Measurements from ENCODE around the gene EPGN. TPM values are rescaled to one million over a fixed set of nuclear protein-coding genes. Genes with fewer than 3 reads are reported as not detected.
A peak's percentile ranks its signal among the peaks of the same experiment; 100 is the strongest.

Gene EPGN
- total and polyA plus RNA-seq, 4 donors: 2.9 to 14.2 (median 7.8) TPM; not detected in 1

- no CpG with 5 or more reads among the region's 2 CpGs for WGBS (ENCODE audit: insufficient coverage)
- no peaks in the 10 kb centered on the region for H3K4me1 ChIP-seq (ENCODE audit: control insufficient read depth, insufficient read depth, low read length)
- DNase-seq (ENCODE audit: low read depth in 4 of 6, low spot score in 6 of 6): no peak
- H3K36me3 ChIP-seq (ENCODE audit: control insufficient read depth, insufficient read depth, low read length): no peaks in the 10 kb centered on the region
- no peaks in the 10 kb centered on the region for H3K27me3 ChIP-seq (ENCODE audit: control insufficient read depth, insufficient read depth, low read length)
- no peaks in the 10 kb centered on the region for H3K9me3 ChIP-seq (ENCODE audit: control insufficient read depth, insufficient read depth, low read length)
- no peak overlapping the region for H3K4me3 ChIP-seq (ENCODE audit: low read depth, low read length)
- no peak overlapping the region for H3K27ac ChIP-seq (ENCODE audit: low read depth, low read length)
Measured at GRCh38 chr4:74318276-74318675, 10.0 kb downstream of the EPGN start.

GRCh38 chr4:74319470-74319869 is 11.2 kb downstream of the EPGN start:
- Histone ChIP-seq H3K4me3 (ENCODE audit: low read depth, low read length) (no peak overlapping the region), H3K27me3 (ENCODE audit: control insufficient read depth, insufficient read depth, low read length) (no peaks in the 10 kb centered on the region), H3K36me3 (ENCODE audit: control insufficient read depth, insufficient read depth, low read length) (no peaks in the 10 kb centered on the region), H3K4me1 (ENCODE audit: control insufficient read depth, insufficient read depth, low read length) (no peaks in the 10 kb centered on the region), H3K9me3 (ENCODE audit: control insufficient read depth, insufficient read depth, low read length) (no peaks in the 10 kb centered on the region), H3K27ac (ENCODE audit: low read depth, low read length) (no peak overlapping the region)
- 100% methylated on average over 3 of the region's 6 CpGs for WGBS (ENCODE audit: insufficient coverage)
- DNase-seq (ENCODE audit: low read depth in 4 of 6, low spot score in 6 of 6): no peak

GRCh38 chr4:74320559-74321118 is 12.4 kb downstream of the EPGN start:
- Histone ChIP-seq H3K27ac (ENCODE audit: low read depth, low read length) (no peak overlapping the region), H3K27me3 (ENCODE audit: control insufficient read depth, insufficient read depth, low read length) (no peaks in the 10 kb centered on the region), H3K9me3 (ENCODE audit: control insufficient read depth, insufficient read depth, low read length) (no peaks in the 10 kb centered on the region), H3K4me1 (ENCODE audit: control insufficient read depth, insufficient read depth, low read length) (no peaks in the 10 kb centered on the region), H3K36me3 (ENCODE audit: control insufficient read depth, insufficient read depth, low read length) (no peaks in the 10 kb centered on the region), H3K4me3 (ENCODE audit: low read depth, low read length) (no peak overlapping the region)
- peak in 2 of 6 donors; percentile 61 to 76 for DNase-seq (ENCODE audit: low read depth in 4 of 6, low spot score in 6 of 6)
- 38% methylated on average over 3 of the region's 4 CpGs for WGBS (ENCODE audit: insufficient coverage)

- Histone ChIP-seq H3K4me1 (ENCODE audit: control insufficient read depth, insufficient read depth, low read length) (no peaks in the 10 kb centered on the region), H3K27me3 (ENCODE audit: control insufficient read depth, insufficient read depth, low read length) (no peaks in the 10 kb centered on the region), H3K4me3 (ENCODE audit: low read depth, low read length) (no peak overlapping the region), H3K9me3 (ENCODE audit: control insufficient read depth, insufficient read depth, low read length) (no peaks in the 10 kb centered on the region), H3K27ac (ENCODE audit: low read depth, low read length) (no peak overlapping the region), H3K36me3 (ENCODE audit: control insufficient read depth, insufficient read depth, low read length) (no peaks in the 10 kb centered on the region)
- DNase-seq (ENCODE audit: low read depth in 4 of 6, low spot score in 6 of 6): no peak
- no CpG with 5 or more reads among the region's 3 CpGs for WGBS (ENCODE audit: insufficient coverage)
Measured at GRCh38 chr4:74322301-74322700, 14.0 kb downstream of the EPGN start.

- no peaks in the 10 kb centered on the region for H3K9me3 ChIP-seq (ENCODE audit: control insufficient read depth, insufficient read depth, low read length)
- H3K36me3 ChIP-seq (ENCODE audit: control insufficient read depth, insufficient read depth, low read length): no peaks in the 10 kb centered on the region
- no peak overlapping the region for H3K27ac ChIP-seq (ENCODE audit: low read depth, low read length)
- no peak for DNase-seq (ENCODE audit: low read depth in 4 of 6, low spot score in 6 of 6)
- H3K27me3 ChIP-seq (ENCODE audit: control insufficient read depth, insufficient read depth, low read length): no peaks in the 10 kb centered on the region
- no peaks in the 10 kb centered on the region for H3K4me1 ChIP-seq (ENCODE audit: control insufficient read depth, insufficient read depth, low read length)
- no CpG with 5 or more reads among the region's 4 CpGs for WGBS (ENCODE audit: insufficient coverage)
- no peak overlapping the region for H3K4me3 ChIP-seq (ENCODE audit: low read depth, low read length)
Measured at GRCh38 chr4:74323663-74324062, 15.4 kb downstream of the EPGN start.

GRCh38 chr4:74324262-74324661 is 16.0 kb downstream of the EPGN start:
- Histone ChIP-seq H3K4me1 (ENCODE audit: control insufficient read depth, insufficient read depth, low read length) (no peaks in the 10 kb centered on the region), H3K4me3 (ENCODE audit: low read depth, low read length) (no peak overlapping the region), H3K27me3 (ENCODE audit: control insufficient read depth, insufficient read depth, low read length) (no peaks in the 10 kb centered on the region), H3K36me3 (ENCODE audit: control insufficient read depth, insufficient read depth, low read length) (no peaks in the 10 kb centered on the region), H3K27ac (ENCODE audit: low read depth, low read length) (no peak overlapping the region), H3K9me3 (ENCODE audit: control insufficient read depth, insufficient read depth, low read length) (no peaks in the 10 kb centered on the region)
- whole genome bisulfite sequencing (ENCODE audit: insufficient coverage): no CpG with 5 or more reads among the region's 3 CpGs
- DNase-seq (ENCODE audit: low read depth in 4 of 6, low spot score in 6 of 6): no peak

GRCh38 chr4:74325886-74326285 is 17.6 kb downstream of the EPGN start:
- WGBS (ENCODE audit: insufficient coverage): no CpG with 5 or more reads among the region's 2 CpGs
- Histone ChIP-seq H3K27me3 (ENCODE audit: control insufficient read depth, insufficient read depth, low read length) (no peaks in the 10 kb centered on the region), H3K4me1 (ENCODE audit: control insufficient read depth, insufficient read depth, low read length) (no peaks in the 10 kb centered on the region), H3K36me3 (ENCODE audit: control insufficient read depth, insufficient read depth, low read length) (no peaks in the 10 kb centered on the region), H3K27ac (ENCODE audit: low read depth, low read length) (no peak overlapping the region), H3K9me3 (ENCODE audit: control insufficient read depth, insufficient read depth, low read length) (no peaks in the 10 kb centered on the region), H3K4me3 (ENCODE audit: low read depth, low read length) (no peak overlapping the region)
- DNase-seq (ENCODE audit: low read depth in 4 of 6, low spot score in 6 of 6): no peak

GRCh38 chr4:74327762-74328161 is 19.5 kb downstream of the EPGN start:
- Histone ChIP-seq H3K27ac (ENCODE audit: low read depth, low read length) (no peak overlapping the region), H3K36me3 (ENCODE audit: control insufficient read depth, insufficient read depth, low read length) (no peaks in the 10 kb centered on the region), H3K4me1 (ENCODE audit: control insufficient read depth, insufficient read depth, low read length) (no peaks in the 10 kb centered on the region), H3K4me3 (ENCODE audit: low read depth, low read length) (no peak overlapping the region), H3K27me3 (ENCODE audit: control insufficient read depth, insufficient read depth, low read length) (no peaks in the 10 kb centered on the region), H3K9me3 (ENCODE audit: control insufficient read depth, insufficient read depth, low read length) (no peaks in the 10 kb centered on the region)
- DNase-seq (ENCODE audit: low read depth in 4 of 6, low spot score in 6 of 6): no peak
- 100% methylated on average over 1 of the region's 3 CpGs for WGBS (ENCODE audit: insufficient coverage)

- no peaks in the 10 kb centered on the region for H3K36me3 ChIP-seq (ENCODE audit: control insufficient read depth, insufficient read depth, low read length)
- H3K27me3 ChIP-seq (ENCODE audit: control insufficient read depth, insufficient read depth, low read length): no peaks in the 10 kb centered on the region
- H3K4me3 ChIP-seq (ENCODE audit: low read depth, low read length): no peak overlapping the region
- H3K27ac ChIP-seq (ENCODE audit: low read depth, low read length): no peak overlapping the region
- H3K4me1 ChIP-seq (ENCODE audit: control insufficient read depth, insufficient read depth, low read length): no peaks in the 10 kb centered on the region
- WGBS (ENCODE audit: insufficient coverage): no CpG with 5 or more reads among the region's 1 CpG
- DNase-seq (ENCODE audit: low read depth in 4 of 6, low spot score in 6 of 6): no peak
- no peaks in the 10 kb centered on the region for H3K9me3 ChIP-seq (ENCODE audit: control insufficient read depth, insufficient read depth, low read length)
Measured at GRCh38 chr4:74328501-74328900, 20.2 kb downstream of the EPGN start.

GRCh38 chr4:74329307-74329706 is 21.0 kb downstream of the EPGN start:
- no peaks in the 10 kb centered on the region for H3K4me1 ChIP-seq (ENCODE audit: control insufficient read depth, insufficient read depth, low read length)
- no peaks in the 10 kb centered on the region for H3K27me3 ChIP-seq (ENCODE audit: control insufficient read depth, insufficient read depth, low read length)
- no peak overlapping the region for H3K27ac ChIP-seq (ENCODE audit: low read depth, low read length)
- no peaks in the 10 kb centered on the region for H3K9me3 ChIP-seq (ENCODE audit: control insufficient read depth, insufficient read depth, low read length)
- no peak overlapping the region for H3K4me3 ChIP-seq (ENCODE audit: low read depth, low read length)
- no peaks in the 10 kb centered on the region for H3K36me3 ChIP-seq (ENCODE audit: control insufficient read depth, insufficient read depth, low read length)
- no peak for DNase-seq (ENCODE audit: low read depth in 4 of 6, low spot score in 6 of 6)

Measured in spinal cord (tissue), 10 donors.